ENCODE results near the gene F2R. TPM values are rescaled to one million over a fixed set of nuclear protein-coding genes. Genes with fewer than 3 reads are reported as not detected.
A peak's percentile ranks its signal among the peaks of the same experiment; 100 is the strongest.

The F2R gene
- total and polyA plus RNA-seq, 2 donors from 2014 or later: 14.6 to 15.3 TPM

DNA sequence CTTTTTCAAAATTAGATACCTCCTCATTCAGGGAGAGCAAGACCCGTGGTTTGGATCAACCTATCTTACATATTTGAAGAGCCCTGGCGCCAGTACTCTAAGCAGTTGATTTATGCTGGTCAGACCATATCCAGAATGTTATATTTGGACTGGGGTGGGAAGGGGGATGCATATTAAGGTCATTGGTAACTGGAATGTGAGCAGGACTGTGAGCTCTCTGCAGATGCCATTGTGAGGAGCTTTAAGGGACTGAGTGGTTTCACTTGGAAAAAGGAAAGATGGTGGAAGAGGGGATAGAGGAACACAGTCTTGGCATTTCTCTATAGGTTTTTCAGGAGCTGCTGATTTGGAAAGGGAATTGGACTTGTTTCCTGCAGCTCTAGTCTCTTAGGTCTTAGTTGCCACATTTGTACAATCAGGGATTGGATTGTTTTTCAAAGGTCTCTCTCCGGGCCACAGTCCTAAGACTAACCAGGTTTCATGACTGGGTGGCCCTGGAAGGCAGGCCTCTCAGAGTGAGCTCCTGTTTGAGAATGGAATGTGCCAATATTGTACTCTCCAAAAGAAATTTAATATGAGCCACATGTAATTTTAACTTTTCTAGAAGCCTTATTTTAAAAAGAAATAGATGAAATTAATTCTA, 25.8 kb upstream of the F2R start:
- Histone ChIP-seq H3K27me3 (ENCODE audit: control insufficient read depth, insufficient read depth, low read length) (no peaks in the 10 kb centered on the region), H3K4me3 (ENCODE audit: low read length in 3 of 3) (no peak overlapping the region), H3K9me3 (ENCODE audit: control insufficient read depth in 2 of 3, insufficient read depth in 1 of 3, low read length in 3 of 3) (no peaks in the 10 kb centered on the region), H3K4me1 (ENCODE audit: control insufficient read depth in 2 of 3, insufficient read depth in 2 of 3, low read depth in 1 of 3, low read length in 3 of 3) (peaks cover 0 to 12% (median 10%) of the 10 kb centered on the region in 3 donors), H3K9ac (ENCODE audit: low read length in 3 of 3) (no peak overlapping the region), H3K36me3 (ENCODE audit: control insufficient read depth in 2 of 3, insufficient read depth in 3 of 3, low read length in 3 of 3) (peaks cover 0 to 1% (median 0%) of the 10 kb centered on the region in 3 donors), H3K27ac (ENCODE audit: low read depth in 2 of 2, low read length in 2 of 2) (peak overlapping the region in 1 of 2 donors; percentile 66)
- no peak for FAIRE-seq
- no peak for TF ChIP-seq CTCF (IDR thresholded peaks at IDR 0.05; ENCODE audit: borderline replicate concordance, extremely low read depth, insufficient read depth)
- intact Hi-C loops (cut with DNase I): no loop called here
- DNase-seq: no peak

- Histone ChIP-seq H3K4me1 (ENCODE audit: control insufficient read depth in 2 of 3, insufficient read depth in 2 of 3, low read depth in 1 of 3, low read length in 3 of 3) (peaks cover 0 to 13% (median 10%) of the 10 kb centered on the region in 3 donors), H3K9ac (ENCODE audit: low read length in 3 of 3) (no peak overlapping the region), H3K36me3 (ENCODE audit: control insufficient read depth in 2 of 3, insufficient read depth in 3 of 3, low read length in 3 of 3) (peaks cover 0 to 6% (median 0%) of the 10 kb centered on the region in 3 donors), H3K9me3 (ENCODE audit: control insufficient read depth in 2 of 3, insufficient read depth in 1 of 3, low read length in 3 of 3) (no peaks in the 10 kb centered on the region), H3K27me3 (ENCODE audit: control insufficient read depth, insufficient read depth, low read length) (no peaks in the 10 kb centered on the region), H3K27ac (ENCODE audit: low read depth in 2 of 2, low read length in 2 of 2) (peak overlapping the region in 1 of 2 donors; percentile 48), H3K4me3 (ENCODE audit: low read length in 3 of 3) (no peak overlapping the region)
- FAIRE-seq (no peak), DNase-seq (peak in 2 of 5 donors; percentile 22 to 25)
- intact Hi-C loops (cut with DNase I): no loop called here
- TF ChIP-seq CTCF (IDR thresholded peaks at IDR 0.05; ENCODE audit: borderline replicate concordance, extremely low read depth, insufficient read depth): no peak
Observed at GRCh38 chr5:76690704-76691466, 25.0 kb upstream of the F2R start.

DNA sequence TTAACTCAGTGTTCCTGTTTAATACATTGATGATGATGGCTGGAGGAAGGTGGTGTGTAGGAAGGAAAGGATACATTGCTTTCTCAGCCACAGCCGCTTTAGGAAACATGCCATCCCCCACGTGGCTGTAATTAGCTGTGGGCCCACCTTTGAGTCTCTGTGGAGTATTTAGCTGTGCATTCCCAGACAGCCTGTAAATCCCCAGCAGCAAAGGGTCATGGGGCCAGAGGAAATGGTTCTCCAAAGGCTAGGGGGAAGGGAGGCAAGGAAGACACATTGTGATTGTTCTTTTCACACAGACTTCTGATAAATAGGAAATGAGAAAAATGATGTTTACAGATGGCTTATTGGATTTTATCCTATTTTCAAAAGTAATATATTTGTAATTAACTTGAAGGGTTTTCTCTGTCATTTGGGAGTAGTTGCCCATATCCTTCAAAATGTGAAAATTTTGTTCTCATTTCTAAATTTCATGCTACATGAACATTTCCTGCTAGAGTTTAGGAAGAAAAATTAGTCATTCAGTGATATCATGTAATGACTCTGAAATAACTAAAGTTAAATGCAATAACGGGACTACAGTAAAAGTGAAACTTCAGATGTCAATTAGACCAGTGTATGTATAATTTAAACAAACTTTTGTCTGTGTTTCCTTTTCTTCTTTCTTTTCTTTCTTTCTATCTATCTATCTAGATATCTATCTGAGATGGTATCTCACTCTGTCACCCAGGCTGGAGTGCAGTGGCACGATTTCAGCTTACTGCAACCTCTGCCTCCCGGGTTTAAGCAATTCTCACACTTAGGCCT, 24.3 kb upstream of the F2R start:
- no peak for FAIRE-seq
- Histone ChIP-seq H3K4me3 (ENCODE audit: low read length in 3 of 3) (no peak overlapping the region), H3K27me3 (ENCODE audit: control insufficient read depth, insufficient read depth, low read length) (no peaks in the 10 kb centered on the region), H3K9ac (ENCODE audit: low read length in 3 of 3) (no peak overlapping the region), H3K36me3 (ENCODE audit: control insufficient read depth in 2 of 3, insufficient read depth in 3 of 3, low read length in 3 of 3) (peaks cover 0 to 6% (median 0%) of the 10 kb centered on the region in 3 donors), H3K4me1 (ENCODE audit: control insufficient read depth in 2 of 3, insufficient read depth in 2 of 3, low read depth in 1 of 3, low read length in 3 of 3) (peaks cover 0 to 12% (median 10%) of the 10 kb centered on the region in 3 donors), H3K27ac (ENCODE audit: low read depth in 2 of 2, low read length in 2 of 2) (peak overlapping the region; percentile 40 to 48), H3K9me3 (ENCODE audit: control insufficient read depth in 2 of 3, insufficient read depth in 1 of 3, low read length in 3 of 3) (no peaks in the 10 kb centered on the region)
- TF ChIP-seq CTCF (IDR thresholded peaks at IDR 0.05; ENCODE audit: borderline replicate concordance, extremely low read depth, insufficient read depth): no peak
- intact Hi-C loops (cut with DNase I): no loop called here
- peak in 4 of 5 donors; percentile 50 to 81 (median 56) for DNase-seq

Data from kidney (tissue), 14 donors.